Stimulated activated naive CD8-positive, alpha-beta T cell treated with anti-CD3 and anti-CD28 coated beads, Interleukin-15, Interleukin-2, amounts not matched to agents 100 U/mL and 50 U/mL, for 24 hours (primary cell): Measurements from ENCODE around the gene ASPN.

Experiments used
- ATAC-seq: fragments of 150-1000 bp; cut with Tn5 transposase; one replicate; pipeline ENCODE4 v1.10.0; 2021
- DNase-seq: peaks from one replicate; pipeline ENCODE4 v3.0.0; 2021

The ASPN gene

GRCh38 chr9:92482329-92482728, at the start of gene ASPN:
Gene ASPN, minus strand, starts transcription at chr9:92482506.
- no peak for ATAC-seq
- no peak for DNase-seq

GRCh38 chr9:92530893-92531292, 48.6 kb upstream of the ASPN start:
- no peak for ATAC-seq
- no peak for DNase-seq

- ATAC-seq (no peak), DNase-seq (no peak)
Observed at GRCh38 chr9:92529124-92529523, 46.8 kb upstream of the ASPN start.

GRCh38 chr9:92528522-92528849, 46.2 kb upstream of the ASPN start:
- no peak for DNase-seq
- ATAC-seq = no peak

GRCh38 chr9:92527832-92528521, 45.7 kb upstream of the ASPN start:
- ATAC-seq = no peak

GRCh38 chr9:92527291-92527828, 45.1 kb upstream of the ASPN start:
- DNase-seq = no peak
- no peak for ATAC-seq

More at GRCh38 chr9:92527832-92528521, 45.7 kb upstream of the ASPN start:
- DNase-seq = no peak

- ATAC-seq = no peak
- DNase-seq = no peak
Observed at GRCh38 chr9:92525306-92525705, 43.0 kb upstream of the ASPN start.

- DNase-seq (no peak), ATAC-seq (no peak)
Observed at GRCh38 chr9:92524881-92525280, 42.6 kb upstream of the ASPN start.

- no peak for DNase-seq
Observed at GRCh38 chr9:92522983-92523970, 41.0 kb upstream of the ASPN start.

GRCh38 chr9:92520837-92521236, 38.5 kb upstream of the ASPN start:
- no peak for ATAC-seq
- DNase-seq = no peak

More at GRCh38 chr9:92522983-92523970, 41.0 kb upstream of the ASPN start:
- ATAC-seq = no peak

GRCh38 chr9:92518199-92518598, 35.9 kb upstream of the ASPN start:
- ATAC-seq = no peak
- no peak for DNase-seq

- DNase-seq = no peak
- no peak for ATAC-seq
Observed at GRCh38 chr9:92517046-92517445, 34.7 kb upstream of the ASPN start.

GRCh38 chr9:92516521-92516920, 34.2 kb upstream of the ASPN start:
- DNase-seq = no peak

GRCh38 chr9:92514635-92515034, 32.3 kb upstream of the ASPN start:
- no peak for ATAC-seq
- no peak for DNase-seq

More at GRCh38 chr9:92516521-92516920, 34.2 kb upstream of the ASPN start:
- no peak for ATAC-seq

GRCh38 chr9:92513349-92513748, 31.0 kb upstream of the ASPN start:
- DNase-seq = no peak
- ATAC-seq = no peak

- DNase-seq = no peak
- peak; percentile 55 for ATAC-seq
Observed at GRCh38 chr9:92512622-92513021, 30.3 kb upstream of the ASPN start.

GRCh38 chr9:92510747-92511146, 28.4 kb upstream of the ASPN start:
- ATAC-seq (no peak), DNase-seq (no peak)

GRCh38 chr9:92509050-92509449, 26.7 kb upstream of the ASPN start:
- ATAC-seq = no peak
- no peak for DNase-seq

GRCh38 chr9:92508018-92508820, 25.9 kb upstream of the ASPN start:
- ATAC-seq = no peak
- DNase-seq = no peak

GRCh38 chr9:92507496-92507895, 25.2 kb upstream of the ASPN start:
- ATAC-seq (no peak), DNase-seq (no peak)

- DNase-seq (no peak), ATAC-seq (no peak)
Observed at GRCh38 chr9:92507005-92507404, 24.7 kb upstream of the ASPN start.

GRCh38 chr9:92506184-92506857, 24.0 kb upstream of the ASPN start:
- no peak for ATAC-seq
- DNase-seq = no peak
